Measurements from ENCODE around the gene CARMIL1.

The CARMIL1 gene

DNA sequence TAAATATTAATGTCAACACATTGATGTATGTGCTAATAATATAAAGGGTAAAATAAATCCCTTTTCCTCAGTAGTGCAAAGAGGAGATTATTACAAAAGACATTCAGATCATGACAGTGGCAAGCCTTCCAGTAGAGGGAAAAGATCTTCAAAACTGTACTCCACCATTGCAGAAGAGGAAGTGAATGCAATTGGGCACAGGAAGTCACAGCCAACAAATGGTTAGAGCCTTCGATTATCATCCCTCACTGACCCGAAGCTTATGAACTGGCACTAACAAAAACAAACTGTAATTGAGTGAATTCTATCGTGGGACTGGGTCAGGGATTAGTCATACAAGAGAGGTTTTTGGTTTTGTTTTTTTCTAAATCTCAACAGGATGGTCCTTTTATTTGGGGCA, 333.5 kb downstream of the CARMIL1 start:
- intact Hi-C loops (cut with DNase I): no loop called here
- no peak for DNase-seq

DNA sequence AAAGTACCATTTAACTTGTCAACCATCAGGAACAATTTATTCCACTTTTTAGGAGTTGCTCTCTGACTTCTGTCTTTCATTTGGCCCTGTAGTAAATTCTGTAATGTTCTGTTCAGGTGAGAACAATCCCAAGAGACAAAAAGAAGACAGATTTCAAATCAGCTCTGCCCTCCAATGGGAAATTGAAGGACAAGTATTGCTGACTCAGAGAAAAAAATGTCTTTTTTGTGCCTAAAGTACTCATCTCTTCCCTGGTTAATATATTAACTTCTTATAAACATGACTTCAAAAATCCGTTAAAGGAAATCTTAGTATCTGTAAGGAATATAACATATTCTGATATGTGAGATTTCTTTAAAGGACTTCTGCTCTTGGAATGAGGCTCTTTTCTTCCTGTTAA, 334.2 kb downstream of the CARMIL1 start:
- no peak for DNase-seq
- intact Hi-C loops (cut with DNase I): no loop called here

DNA sequence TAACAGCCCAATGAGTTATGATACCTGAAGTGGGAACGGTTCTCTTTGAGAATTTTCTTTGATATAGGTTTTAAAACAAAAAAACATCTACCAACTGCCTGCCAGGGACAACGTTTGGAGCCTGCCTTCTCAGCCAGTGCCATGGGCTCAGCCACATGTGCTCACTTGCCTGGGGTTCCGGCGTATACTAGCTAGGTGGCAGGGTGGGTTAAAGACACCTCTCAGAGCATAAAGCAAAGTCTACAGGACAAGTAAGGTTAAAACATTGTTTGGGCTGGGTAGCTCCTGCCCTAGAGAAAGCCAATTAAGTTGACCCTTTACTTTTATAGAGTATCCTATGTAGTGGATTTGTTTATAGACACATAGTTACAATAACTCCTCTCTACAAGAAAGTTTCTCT, 334.9 kb downstream of the CARMIL1 start:
- intact Hi-C loops (cut with DNase I): no loop called here
- DNase-seq: no peak

DNA sequence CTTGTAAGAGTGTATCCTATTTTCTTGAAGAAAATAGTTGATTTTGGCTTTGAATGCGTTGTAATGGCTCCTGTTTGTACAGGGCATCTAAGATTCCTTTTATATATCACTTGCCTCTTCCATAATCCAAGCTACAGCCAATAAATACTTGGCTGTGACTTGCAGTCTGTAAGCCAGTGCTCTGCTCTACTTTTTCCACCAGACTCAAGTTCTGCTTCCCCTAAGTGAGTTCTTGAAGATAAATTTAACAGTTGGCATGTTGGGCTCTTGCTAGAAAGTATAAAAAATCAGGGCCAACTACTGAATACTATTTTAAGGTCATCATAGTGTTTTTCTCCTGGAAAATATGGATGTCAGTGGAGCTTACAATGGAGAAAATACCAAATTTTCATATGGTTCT, 336.3 kb downstream of the CARMIL1 start:
- DNase-seq: no peak
- intact Hi-C loops (cut with DNase I): no loop called here

DNA sequence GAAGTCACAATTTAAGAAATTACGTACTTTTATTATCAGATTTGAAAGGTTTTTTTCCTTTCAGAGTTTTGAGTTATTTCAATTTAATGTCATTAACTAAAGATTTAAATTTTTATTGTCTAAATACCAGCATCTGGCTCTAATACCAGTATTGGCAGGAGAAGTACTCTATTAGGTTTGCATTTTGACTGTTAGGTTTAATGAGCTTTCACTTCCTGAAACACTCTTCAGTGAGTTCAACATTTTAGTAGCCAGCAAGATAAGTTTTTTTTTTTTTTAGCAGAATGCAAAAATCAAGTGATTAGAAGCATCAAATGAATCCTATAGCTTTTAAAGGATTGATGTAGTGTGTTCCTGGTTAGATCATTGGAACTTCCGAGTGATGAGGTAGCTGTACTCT, 338.8 kb downstream of the CARMIL1 start:
- intact Hi-C loops (cut with DNase I): no loop called here
- no peak for DNase-seq

DNA sequence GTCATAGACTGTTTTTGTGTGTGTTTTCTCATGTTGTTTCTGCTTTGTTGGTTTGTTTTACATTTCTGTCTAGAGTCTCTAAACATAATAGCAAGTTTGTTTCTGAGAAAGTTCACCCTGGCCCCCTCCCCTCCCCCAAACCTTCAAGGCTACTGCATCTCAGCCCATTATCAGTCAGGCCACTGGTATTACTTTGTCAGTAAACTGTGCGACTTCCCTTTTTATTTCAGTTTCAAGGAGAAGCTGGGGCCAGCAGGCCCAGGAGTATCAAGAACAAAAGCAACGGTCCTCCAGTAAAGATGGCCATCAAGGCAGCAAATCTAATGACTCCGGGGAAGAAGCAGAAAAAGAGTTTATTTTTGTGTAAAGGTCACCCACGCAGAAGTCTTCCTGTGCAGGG, 340.0 kb downstream of the CARMIL1 start:
- no peak for DNase-seq
- intact Hi-C loops (cut with DNase I): no loop called here

DNA sequence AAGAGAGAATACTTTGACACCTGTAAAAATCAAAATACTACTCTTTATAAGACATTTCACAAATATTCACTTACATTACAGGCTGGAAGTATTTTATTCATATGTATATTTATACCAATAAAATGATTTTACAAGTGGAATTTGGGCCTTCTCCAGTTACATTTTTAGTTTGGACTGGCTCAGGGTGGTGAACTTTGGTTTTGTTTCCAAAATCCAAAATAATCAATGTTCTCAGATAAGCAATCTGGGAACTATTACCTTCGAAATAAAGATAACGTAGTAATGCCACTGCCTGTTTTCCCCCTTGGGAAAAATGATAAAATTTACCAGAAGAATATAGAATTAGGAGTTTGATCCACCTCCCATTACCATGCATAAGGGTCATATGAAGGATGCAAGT, 341.2 kb downstream of the CARMIL1 start:
- intact Hi-C loops (cut with DNase I): no loop called here
- DNase-seq: no peak

DNA sequence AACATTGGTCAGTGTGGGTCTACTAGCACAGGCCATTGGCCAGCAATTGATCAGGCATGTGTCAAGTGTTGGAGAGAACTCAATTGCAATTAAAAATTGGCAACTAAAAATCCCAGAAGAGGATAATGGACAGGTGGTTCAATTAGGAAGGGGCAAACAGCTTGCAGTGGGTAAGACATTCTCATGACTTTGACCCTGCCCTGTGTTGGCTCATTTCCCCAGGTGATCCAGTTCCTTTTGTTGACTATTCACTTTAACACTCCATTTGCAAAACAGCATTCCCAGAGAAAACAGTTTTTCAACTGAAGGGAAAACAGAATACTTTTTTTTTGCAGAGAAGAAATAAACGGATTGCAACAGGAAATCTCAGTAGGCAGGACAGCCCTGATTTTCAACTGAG, 343.9 kb downstream of the CARMIL1 start:
- intact Hi-C loops (cut with DNase I): no loop called here

DNA sequence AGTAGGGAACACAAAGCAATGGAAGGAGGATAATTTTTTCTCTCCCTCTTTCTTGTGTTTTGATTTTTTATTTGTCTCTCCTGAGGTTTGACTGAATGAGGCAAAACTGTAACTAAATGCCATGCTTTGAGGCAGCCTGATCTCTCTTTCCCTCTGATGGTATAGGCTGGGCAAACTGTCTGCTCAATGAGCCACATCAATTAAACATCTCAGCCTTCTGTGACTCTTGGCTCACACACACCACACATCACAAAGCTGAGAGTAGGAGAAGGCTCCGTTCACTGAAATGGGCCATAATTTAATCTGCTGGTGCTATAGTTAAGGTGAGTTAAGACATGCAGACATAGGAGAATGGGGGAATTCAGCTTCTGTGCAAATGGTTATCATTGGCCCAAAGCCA, 344.7 kb downstream of the CARMIL1 start:
- DNase-seq: no peak
- intact Hi-C loops (cut with DNase I): no loop called here

More for the DNA sequence above, 343.9 kb downstream of the CARMIL1 start:
- no peak for DNase-seq

DNA sequence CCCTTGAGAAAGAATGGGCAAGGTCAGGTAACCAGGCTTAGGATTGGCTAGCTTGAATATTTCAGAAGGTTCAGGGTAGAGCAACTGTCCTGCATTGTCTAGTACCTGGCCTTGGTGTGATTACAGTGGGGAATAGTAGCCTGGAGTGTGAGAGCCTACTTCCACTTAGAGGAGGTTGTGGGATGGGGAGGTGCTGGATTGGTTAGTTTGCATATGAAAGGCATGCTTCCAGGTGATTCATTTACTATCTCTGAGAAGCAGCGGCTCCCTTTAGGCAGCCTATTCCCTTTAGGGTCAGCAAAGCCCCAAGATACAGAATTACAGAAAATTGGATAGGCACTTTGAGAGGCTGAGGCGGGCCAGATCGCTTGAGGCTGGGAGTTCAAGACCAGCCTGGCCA, 347.8 kb downstream of the CARMIL1 start:
- no peak for DNase-seq

DNA sequence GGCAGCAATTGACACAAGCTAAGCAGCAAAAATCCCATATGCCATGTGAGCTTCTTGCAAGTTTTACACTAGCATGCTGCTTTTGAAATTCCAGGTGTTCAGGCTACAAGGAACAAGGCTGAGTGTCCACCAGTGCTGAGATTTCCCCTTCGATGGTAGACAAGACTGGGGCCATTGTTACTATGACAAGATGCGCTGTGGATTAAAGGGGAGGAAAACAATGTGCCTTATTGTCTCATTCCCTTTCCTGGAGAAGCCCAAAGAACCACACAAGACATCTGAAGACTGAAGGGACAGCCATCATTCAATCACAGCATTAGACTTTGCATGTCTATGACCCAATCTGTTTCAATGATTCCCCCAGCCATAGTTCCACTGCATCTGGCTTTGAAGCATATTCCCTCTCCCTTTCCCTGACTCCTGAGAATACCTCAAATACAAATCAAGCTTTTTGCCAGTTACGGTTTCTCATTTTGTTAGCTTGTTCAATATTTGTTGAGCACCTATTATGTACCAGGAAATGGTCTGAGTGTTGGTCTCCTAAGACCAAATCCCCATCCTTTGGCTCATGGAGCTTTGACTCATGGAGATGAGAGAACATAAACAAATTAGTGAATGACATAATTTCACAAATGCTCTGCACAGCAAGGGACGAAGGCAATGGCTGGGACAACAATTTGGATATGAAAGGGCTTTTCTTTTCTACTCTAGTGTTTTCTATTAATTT, 349.5 kb downstream of the CARMIL1 start:
- no peak for DNase-seq
- intact Hi-C loops (cut with DNase I): no loop called here

More for the DNA sequence above, 347.8 kb downstream of the CARMIL1 start:
- intact Hi-C loops (cut with DNase I): no loop called here

DNA sequence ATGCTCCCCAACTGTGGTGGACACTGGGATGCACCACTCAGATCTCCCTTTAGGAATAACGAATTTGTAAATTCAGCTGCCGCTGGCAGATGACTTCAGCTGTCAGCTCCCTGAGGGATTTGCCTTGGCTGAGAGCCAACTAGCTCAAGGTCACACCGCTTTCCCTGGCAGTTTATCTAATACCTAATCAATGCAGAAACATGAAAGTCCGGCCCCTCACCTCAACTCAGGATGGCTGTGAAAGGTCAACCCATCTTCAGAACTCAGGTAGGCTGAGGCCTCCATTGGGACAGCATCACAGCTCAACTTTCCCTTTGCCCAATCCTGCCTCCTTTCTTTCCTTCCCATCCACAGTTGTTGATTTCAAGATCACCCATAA, 350.0 kb downstream of the CARMIL1 start:
- DNase-seq: no peak
- intact Hi-C loops (cut with DNase I): no loop called here

DNA sequence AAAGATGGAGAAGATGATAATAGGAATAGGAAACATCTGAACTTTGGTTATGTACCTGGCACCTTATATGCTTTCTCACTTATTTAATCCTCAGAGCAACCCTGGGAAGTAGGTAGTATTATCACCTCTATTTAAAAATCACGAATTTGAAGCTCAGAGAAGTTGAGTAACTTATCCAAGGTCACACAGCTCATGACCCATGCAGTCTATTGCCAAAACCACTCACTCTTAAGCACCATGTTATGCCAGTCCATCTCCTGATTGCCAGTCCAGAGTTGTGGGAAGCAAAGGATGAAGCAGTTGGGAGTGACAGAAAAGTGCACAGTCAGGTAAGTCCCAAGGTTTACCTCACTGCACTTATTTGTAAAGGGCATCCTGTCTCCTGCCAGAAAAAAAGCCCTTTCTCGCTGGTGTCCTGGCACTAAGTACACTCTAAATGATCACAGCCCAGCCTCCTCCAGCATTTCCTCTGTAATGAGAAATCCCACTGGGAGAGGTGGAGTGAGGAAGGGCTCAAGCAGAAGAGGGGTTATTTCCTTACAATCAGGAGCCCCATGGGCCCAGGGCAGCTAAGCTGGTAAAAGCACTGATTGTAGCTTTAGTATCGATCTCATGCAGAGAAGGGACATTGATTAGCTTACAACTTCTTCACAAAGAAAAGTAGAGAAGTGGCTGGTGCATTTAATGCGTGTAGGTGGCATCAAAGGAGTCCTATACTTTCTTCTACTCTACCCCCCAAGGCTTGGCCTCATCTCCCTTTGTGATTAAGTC, 351.5 kb downstream of the CARMIL1 start:
- DNase-seq: no peak
- intact Hi-C loops (cut with DNase I): no loop called here

DNA sequence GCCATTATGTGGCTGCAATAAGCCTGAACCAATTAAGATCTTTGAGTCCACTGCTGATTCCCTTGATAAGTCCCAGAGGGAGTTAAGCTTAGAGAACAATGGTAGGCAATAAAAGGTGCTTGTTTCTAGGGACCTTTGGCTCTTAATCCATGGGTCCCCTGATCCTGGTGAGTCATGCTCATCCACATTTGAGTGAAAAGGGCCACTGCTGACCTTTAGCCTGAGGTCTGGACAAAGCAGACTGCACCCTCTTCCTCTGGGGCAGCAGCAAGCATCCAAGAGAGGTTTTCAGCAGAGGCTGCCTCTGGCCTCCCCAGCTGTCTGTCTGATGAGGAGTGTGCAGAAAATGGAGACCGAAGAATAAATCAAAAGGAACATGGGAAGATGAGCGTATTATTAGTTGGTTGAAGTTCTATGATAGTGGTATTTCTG, 356.7 kb downstream of the CARMIL1 start:
- intact Hi-C loops (cut with DNase I): no loop called here
- no peak for DNase-seq

DNA sequence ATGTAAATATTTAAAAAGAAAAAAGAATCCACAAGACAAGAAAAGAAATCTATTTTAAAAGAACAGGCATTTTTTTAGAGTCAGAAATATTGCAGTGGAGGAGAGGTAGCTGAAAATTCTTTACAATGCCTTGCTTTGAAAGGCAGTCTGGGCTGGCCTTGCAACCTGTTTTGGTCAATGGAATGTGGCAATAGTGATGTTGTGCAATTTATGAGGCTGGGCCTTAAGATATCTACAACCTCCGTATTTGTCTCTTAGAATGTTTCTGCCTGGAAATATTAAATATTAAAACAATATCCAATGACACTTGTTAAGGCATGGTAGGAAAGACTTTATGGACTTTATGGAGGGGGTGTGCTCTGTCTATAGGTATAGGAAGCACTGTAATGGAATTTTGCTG, 358.0 kb downstream of the CARMIL1 start:
- intact Hi-C loops (cut with DNase I): no loop called here

DNA sequence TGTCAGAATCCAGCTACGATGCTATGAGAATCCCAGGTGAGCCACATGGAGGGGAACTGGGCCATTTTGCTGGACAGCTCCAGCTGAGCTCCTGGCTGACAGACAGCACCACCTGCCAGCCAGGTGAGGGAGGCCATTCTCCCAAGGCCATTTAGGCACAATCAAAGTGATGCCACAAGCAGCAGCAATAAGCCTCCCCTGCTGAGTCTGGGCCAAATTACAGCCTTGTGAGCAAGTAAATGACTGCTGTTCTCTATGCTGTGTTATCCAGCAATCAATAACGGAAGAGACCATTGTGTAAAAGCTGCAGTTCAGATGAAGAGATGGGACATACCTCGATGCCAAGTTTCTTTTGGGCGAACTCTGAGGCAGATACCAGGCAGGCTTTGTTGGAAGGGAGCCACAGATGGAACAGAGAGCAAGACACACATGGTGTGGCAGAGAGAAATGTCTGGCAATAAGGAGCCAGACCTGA, 358.8 kb downstream of the CARMIL1 start:
- intact Hi-C loops (cut with DNase I): no loop called here
- no peak for DNase-seq

More for the DNA sequence above, 358.0 kb downstream of the CARMIL1 start:
- DNase-seq: no peak

DNA sequence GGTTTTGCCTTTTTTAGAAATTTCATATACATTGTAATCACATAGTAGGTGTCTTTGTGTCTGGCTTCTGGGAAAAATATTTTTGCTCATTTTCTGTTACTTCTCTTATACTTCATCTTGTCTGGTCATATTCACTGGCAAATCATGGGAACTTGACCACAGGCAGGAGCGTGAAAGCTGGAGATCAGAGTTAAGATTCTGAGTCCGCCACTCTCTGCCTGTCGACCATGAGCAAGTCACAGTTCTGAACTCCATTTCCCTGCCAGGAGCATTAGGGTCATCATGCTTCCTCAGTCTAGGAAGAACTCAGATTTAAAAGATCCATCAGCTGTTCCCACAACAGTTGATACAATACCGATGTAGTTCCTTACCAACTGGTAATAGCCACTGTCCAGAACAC, 360.5 kb downstream of the CARMIL1 start:
- intact Hi-C loops (cut with DNase I): no loop called here
- no peak for DNase-seq

DNA sequence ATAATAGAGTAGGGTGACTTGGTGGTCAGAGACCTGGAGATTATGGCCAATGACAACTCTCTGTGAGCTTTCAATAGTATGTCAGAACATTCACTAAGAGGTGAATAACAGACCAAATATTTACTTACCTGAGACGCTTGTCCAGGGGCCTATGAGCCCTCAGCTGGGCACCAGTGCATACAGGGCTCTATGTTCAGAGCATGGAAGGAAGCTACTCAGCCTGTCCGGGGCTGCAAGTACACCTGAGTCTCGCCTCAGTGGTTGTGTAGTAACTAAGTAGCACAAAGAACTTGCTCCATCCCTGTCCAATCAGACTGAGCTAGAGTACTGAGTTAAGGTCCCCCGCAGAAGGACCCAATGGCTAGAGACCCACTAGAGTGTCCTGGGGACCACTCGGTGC, 361.3 kb downstream of the CARMIL1 start:
- DNase-seq: no peak
- intact Hi-C loops (cut with DNase I): no loop called here

DNA sequence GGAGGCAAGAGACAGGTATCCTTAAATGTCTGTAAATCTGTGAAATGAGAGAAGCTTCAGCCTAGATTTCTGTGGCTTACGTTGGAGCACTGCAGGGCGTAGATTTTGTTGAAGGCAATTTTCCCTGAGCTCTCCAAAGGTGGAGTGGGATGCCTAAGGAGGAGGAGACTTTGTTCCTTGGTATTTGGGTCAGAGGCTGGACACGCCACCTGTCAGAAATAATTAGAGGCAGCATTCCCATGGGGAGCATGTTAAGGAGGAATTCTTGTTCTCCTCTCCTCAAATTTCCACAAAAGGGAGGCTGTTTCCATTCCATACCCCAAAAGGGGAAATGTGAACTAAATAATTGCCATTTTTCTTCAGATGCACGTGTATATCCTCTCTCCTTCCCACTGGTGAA, 361.7 kb downstream of the CARMIL1 start:
- no peak for DNase-seq
- intact Hi-C loops (cut with DNase I): no loop called here

DNA sequence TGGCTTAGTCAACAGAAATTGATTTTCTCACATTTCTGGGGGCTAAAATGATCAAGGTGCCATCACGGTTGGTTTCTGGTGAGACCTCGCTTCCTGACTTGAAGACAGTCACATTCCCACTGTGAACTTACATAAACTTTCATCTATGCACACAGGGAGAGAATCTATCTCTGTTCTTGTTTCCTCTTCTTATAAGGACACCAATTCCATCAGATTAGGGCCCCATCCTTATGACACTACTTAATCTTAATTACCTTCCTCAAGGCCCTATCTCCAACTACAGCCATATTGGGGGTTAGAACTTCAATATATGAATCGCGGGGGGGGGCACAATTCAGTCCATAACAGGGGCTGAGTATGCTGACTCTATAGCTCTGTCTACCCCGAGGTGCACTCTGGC, 362.2 kb downstream of the CARMIL1 start:
- intact Hi-C loops (cut with DNase I): no loop called here

More for the DNA sequence above, 362.2 kb downstream of the CARMIL1 start:
- DNase-seq: no peak
